Measurements from ENCODE around the gene CRACR2B.

Gene CRACR2B

GRCh38 chr11:802018-802617 lies 25.6 kb upstream of the CRACR2B start:
- H3K36me3 ChIP-seq (ENCODE audit: control insufficient read depth in 1 of 2, insufficient read depth in 2 of 2, low read length in 2 of 2): peaks cover 8 to 22% of the 10 kb centered on the region in 2 donors
- H3K27ac ChIP-seq (ENCODE audit: low read depth, low read length): no peak overlapping the region
- H3K4me1 ChIP-seq (ENCODE audit: control insufficient read depth in 1 of 2, insufficient read depth in 2 of 2, low read length in 2 of 2): peaks cover 14 to 22% of the 10 kb centered on the region in 2 donors

GRCh38 chr11:802693-803466 lies 24.8 kb upstream of the CRACR2B start:
- Histone ChIP-seq H3K27me3 (ENCODE audit: control insufficient read depth in 1 of 2, insufficient read depth in 2 of 2, low read length in 2 of 2) (no peaks in the 10 kb centered on the region), H3K9ac (ENCODE audit: low read depth in 1 of 2, low read length in 2 of 2) (no peak overlapping the region), H3K9me3 (ENCODE audit: control insufficient read depth in 1 of 2, low read length in 2 of 2) (no peaks in the 10 kb centered on the region), H3K4me1 (ENCODE audit: control insufficient read depth in 1 of 2, insufficient read depth in 2 of 2, low read length in 2 of 2) (peaks cover 13 to 21% of the 10 kb centered on the region in 2 donors), H3K4me3 (ENCODE audit: low read depth in 1 of 2, low read length in 2 of 2) (no peak overlapping the region), H3K36me3 (ENCODE audit: control insufficient read depth in 1 of 2, insufficient read depth in 2 of 2, low read length in 2 of 2) (peaks cover 8 to 22% of the 10 kb centered on the region in 2 donors), H3K27ac (ENCODE audit: low read depth, low read length) (no peak overlapping the region)

More at GRCh38 chr11:802018-802617, 25.6 kb upstream of the CRACR2B start:
- Histone ChIP-seq H3K9ac (ENCODE audit: low read depth in 1 of 2, low read length in 2 of 2) (no peak overlapping the region), H3K27me3 (ENCODE audit: control insufficient read depth in 1 of 2, insufficient read depth in 2 of 2, low read length in 2 of 2) (no peaks in the 10 kb centered on the region), H3K9me3 (ENCODE audit: control insufficient read depth in 1 of 2, low read length in 2 of 2) (no peaks in the 10 kb centered on the region), H3K4me3 (ENCODE audit: low read depth in 1 of 2, low read length in 2 of 2) (no peak overlapping the region)

GRCh38 chr11:803467-803742 lies 24.3 kb upstream of the CRACR2B start:
- peaks cover 14 to 22% of the 10 kb centered on the region in 2 donors for H3K4me1 ChIP-seq (ENCODE audit: control insufficient read depth in 1 of 2, insufficient read depth in 2 of 2, low read length in 2 of 2)
- H3K9me3 ChIP-seq (ENCODE audit: control insufficient read depth in 1 of 2, low read length in 2 of 2): no peaks in the 10 kb centered on the region
- H3K27me3 ChIP-seq (ENCODE audit: control insufficient read depth in 1 of 2, insufficient read depth in 2 of 2, low read length in 2 of 2): no peaks in the 10 kb centered on the region

GRCh38 chr11:803770-804598 lies 23.7 kb upstream of the CRACR2B start:
- Histone ChIP-seq H3K27ac (ENCODE audit: low read depth, low read length) (no peak overlapping the region), H3K4me3 (ENCODE audit: low read depth in 1 of 2, low read length in 2 of 2) (peak overlapping the region; percentile 64 to 80), H3K4me1 (ENCODE audit: control insufficient read depth in 1 of 2, insufficient read depth in 2 of 2, low read length in 2 of 2) (peaks cover 17 to 27% of the 10 kb centered on the region in 2 donors), H3K27me3 (ENCODE audit: control insufficient read depth in 1 of 2, insufficient read depth in 2 of 2, low read length in 2 of 2) (no peaks in the 10 kb centered on the region), H3K36me3 (ENCODE audit: control insufficient read depth in 1 of 2, insufficient read depth in 2 of 2, low read length in 2 of 2) (peaks cover 8 to 21% of the 10 kb centered on the region in 2 donors), H3K9ac (ENCODE audit: low read depth in 1 of 2, low read length in 2 of 2) (peak overlapping the region; percentile 29 to 70), H3K9me3 (ENCODE audit: control insufficient read depth in 1 of 2, low read length in 2 of 2) (no peaks in the 10 kb centered on the region)

More at GRCh38 chr11:803467-803742, 24.3 kb upstream of the CRACR2B start:
- Histone ChIP-seq H3K9ac (ENCODE audit: low read depth in 1 of 2, low read length in 2 of 2) (no peak overlapping the region), H3K4me3 (ENCODE audit: low read depth in 1 of 2, low read length in 2 of 2) (no peak overlapping the region), H3K36me3 (ENCODE audit: control insufficient read depth in 1 of 2, insufficient read depth in 2 of 2, low read length in 2 of 2) (peaks cover 8 to 22% of the 10 kb centered on the region in 2 donors), H3K27ac (ENCODE audit: low read depth, low read length) (no peak overlapping the region)

GRCh38 chr11:804599-804964 lies 23.1 kb upstream of the CRACR2B start:
- Histone ChIP-seq H3K9ac (ENCODE audit: low read depth in 1 of 2, low read length in 2 of 2) (peak overlapping the region; percentile 29 to 70), H3K27ac (ENCODE audit: low read depth, low read length) (no peak overlapping the region), H3K4me1 (ENCODE audit: control insufficient read depth in 1 of 2, insufficient read depth in 2 of 2, low read length in 2 of 2) (peaks cover 17 to 28% of the 10 kb centered on the region in 2 donors), H3K36me3 (ENCODE audit: control insufficient read depth in 1 of 2, insufficient read depth in 2 of 2, low read length in 2 of 2) (peaks cover 8 to 15% of the 10 kb centered on the region in 2 donors), H3K9me3 (ENCODE audit: control insufficient read depth in 1 of 2, low read length in 2 of 2) (no peaks in the 10 kb centered on the region), H3K4me3 (ENCODE audit: low read depth in 1 of 2, low read length in 2 of 2) (peak overlapping the region; percentile 64 to 80), H3K27me3 (ENCODE audit: control insufficient read depth in 1 of 2, insufficient read depth in 2 of 2, low read length in 2 of 2) (no peaks in the 10 kb centered on the region)

GRCh38 chr11:808427-809286 lies 19.1 kb upstream of the CRACR2B start:
- Histone ChIP-seq H3K4me3 (ENCODE audit: low read depth in 1 of 2, low read length in 2 of 2) (peak overlapping the region; percentile 78 to 94), H3K4me1 (ENCODE audit: control insufficient read depth in 1 of 2, insufficient read depth in 2 of 2, low read length in 2 of 2) (peaks cover 31 to 46% of the 10 kb centered on the region in 2 donors), H3K36me3 (ENCODE audit: control insufficient read depth in 1 of 2, insufficient read depth in 2 of 2, low read length in 2 of 2) (peaks cover 22 to 27% of the 10 kb centered on the region in 2 donors), H3K9ac (ENCODE audit: low read depth in 1 of 2, low read length in 2 of 2) (peak overlapping the region; percentile 85 to 100), H3K27me3 (ENCODE audit: control insufficient read depth in 1 of 2, insufficient read depth in 2 of 2, low read length in 2 of 2) (no peaks in the 10 kb centered on the region), H3K27ac (ENCODE audit: low read depth, low read length) (peak overlapping the region; percentile 98), H3K9me3 (ENCODE audit: control insufficient read depth in 1 of 2, low read length in 2 of 2) (no peaks in the 10 kb centered on the region)

- H3K9ac ChIP-seq (ENCODE audit: low read depth in 1 of 2, low read length in 2 of 2): peak within 1 kb of the TSS; percentile 85 to 100
- peaks cover 22 to 28% of the 10 kb centered on the region in 2 donors for H3K36me3 ChIP-seq (ENCODE audit: control insufficient read depth in 1 of 2, insufficient read depth in 2 of 2, low read length in 2 of 2)
- peaks cover 23 to 38% of the 10 kb centered on the region in 2 donors for H3K4me1 ChIP-seq (ENCODE audit: control insufficient read depth in 1 of 2, insufficient read depth in 2 of 2, low read length in 2 of 2)
Observed at GRCh38 chr11:809287-810039, 18.3 kb upstream of the CRACR2B start, which contains the start of gene RPLP2. Gene RPLP2 (plus strand): TSS chr11:809967. CDS start chr11:810235, 268 bp downstream.

GRCh38 chr11:810040-810567 lies 17.6 kb upstream of the CRACR2B start:
- Histone ChIP-seq H3K9me3 (ENCODE audit: control insufficient read depth in 1 of 2, low read length in 2 of 2) (no peaks in the 10 kb centered on the region), H3K27me3 (ENCODE audit: control insufficient read depth in 1 of 2, insufficient read depth in 2 of 2, low read length in 2 of 2) (no peaks in the 10 kb centered on the region), H3K4me3 (ENCODE audit: low read depth in 1 of 2, low read length in 2 of 2) (peak overlapping the region; percentile 78 to 94), H3K9ac (ENCODE audit: low read depth in 1 of 2, low read length in 2 of 2) (peak overlapping the region; percentile 85 to 100), H3K4me1 (ENCODE audit: control insufficient read depth in 1 of 2, insufficient read depth in 2 of 2, low read length in 2 of 2) (peaks cover 19 to 35% of the 10 kb centered on the region in 2 donors), H3K27ac (ENCODE audit: low read depth, low read length) (peak overlapping the region; percentile 98), H3K36me3 (ENCODE audit: control insufficient read depth in 1 of 2, insufficient read depth in 2 of 2, low read length in 2 of 2) (peaks cover 22 to 31% of the 10 kb centered on the region in 2 donors)

More at GRCh38 chr11:809287-810039, 18.3 kb upstream of the CRACR2B start, which contains the start of gene RPLP2:
- H3K4me3 ChIP-seq (ENCODE audit: low read depth in 1 of 2, low read length in 2 of 2): peak within 1 kb of the TSS; percentile 78 to 94
- no peaks in the 10 kb centered on the region for H3K9me3 ChIP-seq (ENCODE audit: control insufficient read depth in 1 of 2, low read length in 2 of 2)
- peak within 1 kb of the TSS; percentile 98 for H3K27ac ChIP-seq (ENCODE audit: low read depth, low read length)
- no peaks in the 10 kb centered on the region for H3K27me3 ChIP-seq (ENCODE audit: control insufficient read depth in 1 of 2, insufficient read depth in 2 of 2, low read length in 2 of 2)

Data from duodenal mucosa (tissue), 2 donors.